ENCODE data around the gene FOXO3. TPM values are rescaled to one million over a fixed set of nuclear protein-coding genes. Genes with fewer than 3 reads are reported as not detected.
"Not testable (repeated sequence)": the region's sequence is repeated elsewhere in the genome, so short reads cannot be mapped to it uniquely, and the experiment has no call there.

Gene FOXO3
- total and polyA plus RNA-seq, 4 donors = 32.1 to 46.5 (median 40.6) TPM

DNA sequence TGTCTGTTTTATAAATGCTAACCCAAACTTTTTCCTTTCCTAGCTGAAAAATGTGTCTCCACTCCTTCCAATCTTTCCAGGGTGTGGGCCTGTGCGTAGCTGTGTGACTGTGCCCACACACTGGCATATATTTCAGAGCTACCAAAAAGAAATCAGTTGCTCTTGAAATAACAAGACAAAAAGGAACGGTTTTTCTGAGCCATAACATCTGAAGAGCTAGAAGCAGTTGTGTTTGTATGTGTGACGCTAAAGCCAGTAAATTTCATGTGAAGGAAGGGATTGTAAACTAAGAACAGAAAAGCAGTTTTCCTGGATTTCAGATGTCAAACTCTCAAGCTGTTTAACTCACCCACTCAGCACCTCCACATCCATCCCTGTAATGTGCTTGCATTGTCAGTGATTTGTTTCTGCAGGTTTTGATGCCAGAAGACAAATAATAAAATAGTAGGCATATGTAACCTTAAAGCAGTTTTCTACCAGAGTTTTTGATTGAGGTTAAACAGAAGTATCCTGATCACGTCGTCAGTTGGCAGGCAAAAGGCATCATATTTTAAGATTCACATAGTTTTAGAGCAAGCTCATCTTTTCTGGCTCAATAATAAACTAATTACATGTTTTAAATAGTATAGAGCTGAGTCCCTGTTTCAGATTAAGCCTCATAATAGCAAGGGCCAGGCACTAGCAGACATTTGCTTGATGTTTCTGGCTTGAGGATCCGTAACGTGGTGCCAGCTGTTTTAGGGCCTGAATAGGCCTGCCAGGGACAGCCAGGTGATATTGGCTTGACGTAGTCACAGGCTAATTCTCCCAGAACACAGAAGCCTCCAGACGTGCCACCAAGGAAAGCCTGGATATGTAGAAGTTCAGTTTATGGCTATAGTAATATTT is 90.9 kb downstream of the FOXO3 start:
- Histone ChIP-seq H3K27me3 (ENCODE audit: control insufficient read depth, insufficient read depth, low read length) (no peaks in the 10 kb centered on the region), H3K9me3 (ENCODE audit: control insufficient read depth, insufficient read depth, low read length) (no peaks in the 10 kb centered on the region), H3K4me3 (ENCODE audit: low read depth, low read length) (no peak overlapping the region), H3K36me3 (ENCODE audit: control insufficient read depth, insufficient read depth, low read length) (no peaks in the 10 kb centered on the region), H3K4me1 (ENCODE audit: control insufficient read depth, insufficient read depth, low read length) (peaks cover 12% of the 10 kb centered on the region), H3K27ac (ENCODE audit: low read depth, low read length) (peak overlapping the region; percentile 52)
- peak in 3 of 6 donors; percentile 17 to 28 (median 24) for DNase-seq (ENCODE audit: low read depth in 4 of 6, low spot score in 6 of 6)
- WGBS (ENCODE audit: insufficient coverage) = 50% methylated on average over 4 of the region's 9 CpGs

DNA sequence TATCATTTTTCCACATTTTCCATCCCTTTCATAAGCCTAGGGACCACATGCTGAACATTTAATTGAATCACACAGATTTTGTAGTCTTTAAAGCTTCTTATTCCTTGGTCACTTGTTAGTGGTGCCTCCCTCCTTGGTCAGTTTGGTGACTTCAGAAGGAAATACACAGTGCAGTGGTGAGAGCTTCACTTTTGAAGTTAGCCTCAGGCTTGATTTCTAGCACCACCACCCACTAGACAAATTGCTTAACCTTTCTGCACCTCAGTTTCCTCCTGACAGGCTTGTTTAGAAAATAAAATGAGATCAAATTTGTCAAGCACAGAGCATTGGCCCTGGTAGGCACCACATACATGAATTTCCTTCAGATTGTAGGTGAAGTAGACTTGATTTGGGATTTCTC is 91.7 kb downstream of the FOXO3 start:
- Histone ChIP-seq H3K4me1 (ENCODE audit: control insufficient read depth, insufficient read depth, low read length) (peaks cover 12% of the 10 kb centered on the region), H3K9me3 (ENCODE audit: control insufficient read depth, insufficient read depth, low read length) (no peaks in the 10 kb centered on the region), H3K27ac (ENCODE audit: low read depth, low read length) (no peak overlapping the region), H3K36me3 (ENCODE audit: control insufficient read depth, insufficient read depth, low read length) (no peaks in the 10 kb centered on the region), H3K4me3 (ENCODE audit: low read depth, low read length) (no peak overlapping the region), H3K27me3 (ENCODE audit: control insufficient read depth, insufficient read depth, low read length) (no peaks in the 10 kb centered on the region)
- DNase-seq (ENCODE audit: low read depth in 4 of 6, low spot score in 6 of 6) = no peak

DNA sequence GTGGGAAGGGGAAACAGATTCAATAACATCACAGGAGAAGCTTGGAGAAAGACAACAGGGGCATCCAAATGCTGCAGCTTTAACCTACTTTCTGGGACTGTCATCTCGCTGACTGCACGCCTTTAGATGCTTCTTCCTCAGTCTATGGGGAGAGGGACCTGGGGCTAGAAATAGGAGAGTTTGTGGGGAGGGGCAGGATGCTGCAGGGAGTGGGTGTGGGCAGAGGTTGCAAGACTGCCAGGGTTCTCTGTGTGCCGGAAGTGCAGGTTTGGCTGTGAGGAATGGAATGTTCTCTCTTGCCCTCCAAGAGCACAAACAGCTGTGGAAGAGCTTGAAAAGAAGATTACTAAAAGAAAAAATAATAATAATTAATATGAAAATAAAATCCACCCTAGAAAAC is 93.2 kb downstream of the FOXO3 start:
- no peak for DNase-seq (ENCODE audit: low read depth in 4 of 6, low spot score in 6 of 6)
- no peaks in the 10 kb centered on the region for H3K36me3 ChIP-seq (ENCODE audit: control insufficient read depth, insufficient read depth, low read length)
- H3K27ac ChIP-seq (ENCODE audit: low read depth, low read length) = no peak overlapping the region
- peaks cover 12% of the 10 kb centered on the region for H3K4me1 ChIP-seq (ENCODE audit: control insufficient read depth, insufficient read depth, low read length)
- WGBS (ENCODE audit: insufficient coverage) = 47% methylated on average over 2 of the region's 3 CpGs
- no peak overlapping the region for H3K4me3 ChIP-seq (ENCODE audit: low read depth, low read length)
- no peaks in the 10 kb centered on the region for H3K27me3 ChIP-seq (ENCODE audit: control insufficient read depth, insufficient read depth, low read length)
- H3K9me3 ChIP-seq (ENCODE audit: control insufficient read depth, insufficient read depth, low read length) = no peaks in the 10 kb centered on the region

GRCh38 chr6:108654465-108655106 is 93.9 kb downstream of the FOXO3 start:
- Histone ChIP-seq H3K27ac (ENCODE audit: low read depth, low read length) (peak overlapping the region; percentile 33), H3K9me3 (ENCODE audit: control insufficient read depth, insufficient read depth, low read length) (no peaks in the 10 kb centered on the region), H3K4me1 (ENCODE audit: control insufficient read depth, insufficient read depth, low read length) (peaks cover 12% of the 10 kb centered on the region), H3K4me3 (ENCODE audit: low read depth, low read length) (no peak overlapping the region), H3K36me3 (ENCODE audit: control insufficient read depth, insufficient read depth, low read length) (no peaks in the 10 kb centered on the region), H3K27me3 (ENCODE audit: control insufficient read depth, insufficient read depth, low read length) (no peaks in the 10 kb centered on the region)
- no peak for DNase-seq (ENCODE audit: low read depth in 4 of 6, low spot score in 6 of 6)
- no CpG with 5 or more reads among the region's 5 CpGs for WGBS (ENCODE audit: insufficient coverage)

GRCh38 chr6:108655806-108656651 is 95.3 kb downstream of the FOXO3 start:
- peak in 4 of 6 donors; percentile 30 to 74 (median 53) for DNase-seq (ENCODE audit: low read depth in 4 of 6, low spot score in 6 of 6)
- H3K4me1 ChIP-seq (ENCODE audit: control insufficient read depth, insufficient read depth, low read length) = peaks cover 9% of the 10 kb centered on the region
- 28% methylated on average over 6 of the region's 12 CpGs for WGBS (ENCODE audit: insufficient coverage)

GRCh38 chr6:108656836-108657235 is 96.1 kb downstream of the FOXO3 start:
- no CpG with 5 or more reads among the region's 2 CpGs for WGBS (ENCODE audit: insufficient coverage)
- Histone ChIP-seq H3K4me1 (ENCODE audit: control insufficient read depth, insufficient read depth, low read length) (peaks cover 9% of the 10 kb centered on the region), H3K4me3 (ENCODE audit: low read depth, low read length) (no peak overlapping the region), H3K9me3 (ENCODE audit: control insufficient read depth, insufficient read depth, low read length) (no peaks in the 10 kb centered on the region), H3K36me3 (ENCODE audit: control insufficient read depth, insufficient read depth, low read length) (no peaks in the 10 kb centered on the region), H3K27me3 (ENCODE audit: control insufficient read depth, insufficient read depth, low read length) (no peaks in the 10 kb centered on the region), H3K27ac (ENCODE audit: low read depth, low read length) (peak overlapping the region; percentile 51)
- no peak for DNase-seq (ENCODE audit: low read depth in 4 of 6, low spot score in 6 of 6)

More at GRCh38 chr6:108655806-108656651, 95.3 kb downstream of the FOXO3 start:
- no peaks in the 10 kb centered on the region for H3K36me3 ChIP-seq (ENCODE audit: control insufficient read depth, insufficient read depth, low read length)
- H3K4me3 ChIP-seq (ENCODE audit: low read depth, low read length) = no peak overlapping the region
- no peaks in the 10 kb centered on the region for H3K9me3 ChIP-seq (ENCODE audit: control insufficient read depth, insufficient read depth, low read length)
- peak overlapping the region; percentile 51 for H3K27ac ChIP-seq (ENCODE audit: low read depth, low read length)
- no peaks in the 10 kb centered on the region for H3K27me3 ChIP-seq (ENCODE audit: control insufficient read depth, insufficient read depth, low read length)

DNA sequence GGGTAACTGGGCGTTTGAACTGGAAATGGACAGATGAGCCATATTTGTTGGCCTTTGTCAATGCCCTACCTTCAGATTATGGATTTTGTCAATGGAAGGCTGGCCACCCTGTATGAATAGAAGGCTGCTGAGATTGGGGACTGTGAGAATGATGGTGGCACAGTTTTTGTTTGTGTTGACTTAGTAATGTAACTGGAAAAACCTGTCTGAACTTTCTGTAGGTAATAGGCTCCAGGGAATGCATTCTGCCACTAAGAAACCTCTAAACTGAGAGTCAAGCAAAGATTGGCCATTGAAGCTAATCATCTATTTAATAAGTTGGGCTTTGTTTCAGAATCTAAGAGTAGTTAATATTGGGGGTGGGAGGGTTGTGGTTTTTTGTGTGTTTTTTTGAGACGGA is 97.5 kb downstream of the FOXO3 start:
- Histone ChIP-seq H3K4me3 (ENCODE audit: low read depth, low read length) (no peak overlapping the region), H3K27me3 (ENCODE audit: control insufficient read depth, insufficient read depth, low read length) (no peaks in the 10 kb centered on the region), H3K27ac (ENCODE audit: low read depth, low read length) (no peak overlapping the region), H3K36me3 (ENCODE audit: control insufficient read depth, insufficient read depth, low read length) (no peaks in the 10 kb centered on the region), H3K4me1 (ENCODE audit: control insufficient read depth, insufficient read depth, low read length) (peaks cover 9% of the 10 kb centered on the region), H3K9me3 (ENCODE audit: control insufficient read depth, insufficient read depth, low read length) (no peaks in the 10 kb centered on the region)
- 94% methylated on average over 2 of the region's 2 CpGs for WGBS (ENCODE audit: insufficient coverage)
- DNase-seq (ENCODE audit: low read depth in 4 of 6, low spot score in 6 of 6) = no peak

- not testable (repeated sequence) for H3K36me3 ChIP-seq (ENCODE audit: control insufficient read depth, insufficient read depth, low read length); H3K9me3 ChIP-seq (ENCODE audit: control insufficient read depth, insufficient read depth, low read length); DNase-seq (ENCODE audit: low read depth in 4 of 6, low spot score in 6 of 6); H3K27me3 ChIP-seq (ENCODE audit: control insufficient read depth, insufficient read depth, low read length); H3K4me1 ChIP-seq (ENCODE audit: control insufficient read depth, insufficient read depth, low read length); H3K27ac ChIP-seq (ENCODE audit: low read depth, low read length); H3K4me3 ChIP-seq (ENCODE audit: low read depth, low read length)
- WGBS (ENCODE audit: insufficient coverage) = 94% methylated on average over 2 of the region's 4 CpGs
Observed at GRCh38 chr6:108658785-108659184, 98.1 kb downstream of the FOXO3 start.

GRCh38 chr6:108660251-108660650 is 99.5 kb downstream of the FOXO3 start:
- H3K36me3 ChIP-seq (ENCODE audit: control insufficient read depth, insufficient read depth, low read length) = peaks cover 12% of the 10 kb centered on the region
- no peak overlapping the region for H3K4me3 ChIP-seq (ENCODE audit: low read depth, low read length)
- DNase-seq (ENCODE audit: low read depth in 4 of 6, low spot score in 6 of 6) = no peak
- H3K27ac ChIP-seq (ENCODE audit: low read depth, low read length) = no peak overlapping the region
- no CpG with 5 or more reads among the region's 4 CpGs for WGBS (ENCODE audit: insufficient coverage)
- H3K4me1 ChIP-seq (ENCODE audit: control insufficient read depth, insufficient read depth, low read length) = peaks cover 7% of the 10 kb centered on the region
- H3K27me3 ChIP-seq (ENCODE audit: control insufficient read depth, insufficient read depth, low read length) = no peaks in the 10 kb centered on the region
- H3K9me3 ChIP-seq (ENCODE audit: control insufficient read depth, insufficient read depth, low read length) = no peaks in the 10 kb centered on the region

All from spinal cord (tissue), 10 donors.